Natural killer cell (primary cell): ENCODE data around the gene WDR45. TPM values are rescaled to one million over a fixed set of nuclear protein-coding genes. Genes with fewer than 3 reads are reported as not detected.

ENCODE experiments used
- ATAC-seq, 3 donors: fragments of 150-1000 bp in 2 of 3; fragments of 200-7000 bp in 1 of 3; cut with Tn5 transposase; 1 replicate in 1 of 3; 2 replicates in 2 of 3; pipeline ENCODE4 v1.10.0; 2021; ENCODE audit warnings: mild to moderate bottlenecking in 2 of 3, moderate library complexity in 2 of 3
- DNase-seq, 2 donors: peaks; one replicate each; pipeline versions ENCODE4 v3.0.0 to v3.0.0-alpha.2; 2013 to 2021; ENCODE audit warnings: mixed read lengths in 1 of 2
- H3K27ac ChIP-seq: one replicate; pipeline ENCODE4 v1.5.1; 2013; ENCODE audit warnings: mild to moderate bottlenecking, low read length
- H3K27me3 ChIP-seq: one replicate; pipeline ENCODE4 v1.6.1; 2013; ENCODE audit warnings: low read length; ENCODE audit not compliant: control insufficient read depth, insufficient read depth
- H3K36me3 ChIP-seq: one replicate; pipeline ENCODE4 v1.6.1; 2013; ENCODE audit warnings: low read length; ENCODE audit not compliant: control insufficient read depth, insufficient read depth
- H3K4me1 ChIP-seq: one replicate; pipeline ENCODE4 v1.6.1; 2013; ENCODE audit warnings: low read length; ENCODE audit not compliant: control insufficient read depth, insufficient read depth
- H3K4me3 ChIP-seq: one replicate; pipeline ENCODE4 v1.5.1; 2013; ENCODE audit warnings: low read length
- H3K9me3 ChIP-seq: one replicate; pipeline ENCODE4 v1.6.1; 2013; ENCODE audit warnings: low read length; ENCODE audit not compliant: control insufficient read depth, insufficient read depth
- H3K27ac Mint-ChIP-seq, 2 donors: one replicate each; pipeline ENCODE4 v1.8.0; 2022; ENCODE audit warnings: mild to moderate bottlenecking in 2 of 2, mixed read lengths in 2 of 2, moderate library complexity in 1 of 2
- H3K27me3 Mint-ChIP-seq, 2 donors: one replicate each; pipeline ENCODE4 v1.8.0; 2022; ENCODE audit warnings: low read depth in 2 of 2, mixed read lengths in 2 of 2
- H3K36me3 Mint-ChIP-seq: one replicate; pipeline ENCODE4 v1.8.0; 2022; ENCODE audit warnings: mixed read lengths
- H3K4me1 Mint-ChIP-seq, 2 donors: one replicate each; pipeline ENCODE4 v1.8.0; 2022; ENCODE audit warnings: mixed read lengths in 2 of 2
- H3K4me3 Mint-ChIP-seq: one replicate; pipeline ENCODE4 v1.8.0; 2022; ENCODE audit warnings: mild to moderate bottlenecking, moderate library complexity, mixed read lengths
- H3K9me3 Mint-ChIP-seq, 2 donors: one replicate each; pipeline ENCODE4 v1.8.0; 2022; ENCODE audit warnings: mixed read lengths in 2 of 2
- WGBS: methylation state at CpG from one replicate; pipeline ENCODE4 v1.1.7; 2013; ENCODE audit warnings: missing lambda C conversion rate; ENCODE audit not compliant: insufficient coverage; 5-methylcytosine and 5-hydroxymethylcytosine counted together
- intact Hi-C: fragments of 100-400 bp; cut with micrococcal nuclease; formaldehyde crosslinking; loops from one replicate; pipeline ENCODE4 v1.14.2; 2022
- total RNA-seq, 4 donors: library from RNA; stranded (reverse); fragments of 120-200 nt in 1 of 4; gene quantifications; one replicate each; pipeline versions ENCODE4 v1.2.3 to v1.2.4, GENCODE V29; 2013 to 2022
- TF ChIP-seq, protein P1 (sequence below): fragments of 200-600 bp; IDR thresholded peaks from one replicate; pipeline ENCODE4 v1.8.0; 2022; ENCODE audit warnings: antibody characterized with exemption

Gene WDR45
- total RNA-seq, 3 donors from 2014 or later (not counting 1 experiment from before 2014, with no cell fraction given), result 116 to 142 (median 134) TPM

DNA sequence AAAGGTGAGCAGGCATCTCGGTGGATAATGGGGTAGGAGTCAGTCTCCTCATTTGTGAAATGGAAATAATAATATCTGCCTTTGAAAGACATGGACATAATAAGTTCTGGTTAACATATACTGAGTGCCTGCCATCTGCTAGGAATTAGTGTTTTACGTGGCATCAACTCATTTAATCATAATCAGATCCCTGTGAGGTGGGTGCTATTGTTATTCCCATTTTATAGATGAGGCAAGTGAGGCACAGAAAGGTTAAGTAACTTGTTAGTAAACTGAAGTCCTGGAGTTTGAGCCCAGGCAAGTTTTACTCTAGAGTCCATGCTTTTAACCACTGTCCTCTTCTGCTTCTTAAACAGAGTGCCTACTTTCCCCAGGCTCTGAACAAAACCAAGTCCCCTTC lies 13.4 kb downstream of the WDR45 start:
- Mint-ChIP-seq H3K4me3 (no peak overlapping the region), H3K27me3 (no peaks in the 10 kb centered on the region), H3K27ac (no peak overlapping the region), H3K9me3 (no peaks in the 10 kb centered on the region), H3K36me3 (no peaks in the 10 kb centered on the region), H3K4me1 (no peaks in the 10 kb centered on the region)
- DNase-seq (no peak), ATAC-seq (no peak)
- Histone ChIP-seq H3K27me3 (no peaks in the 10 kb centered on the region), H3K4me1 (no peaks in the 10 kb centered on the region), H3K9me3 (no peaks in the 10 kb centered on the region), H3K4me3 (no peak overlapping the region), H3K36me3 (no peaks in the 10 kb centered on the region), H3K27ac (no peak overlapping the region)
- TF ChIP-seq, protein P1, sequence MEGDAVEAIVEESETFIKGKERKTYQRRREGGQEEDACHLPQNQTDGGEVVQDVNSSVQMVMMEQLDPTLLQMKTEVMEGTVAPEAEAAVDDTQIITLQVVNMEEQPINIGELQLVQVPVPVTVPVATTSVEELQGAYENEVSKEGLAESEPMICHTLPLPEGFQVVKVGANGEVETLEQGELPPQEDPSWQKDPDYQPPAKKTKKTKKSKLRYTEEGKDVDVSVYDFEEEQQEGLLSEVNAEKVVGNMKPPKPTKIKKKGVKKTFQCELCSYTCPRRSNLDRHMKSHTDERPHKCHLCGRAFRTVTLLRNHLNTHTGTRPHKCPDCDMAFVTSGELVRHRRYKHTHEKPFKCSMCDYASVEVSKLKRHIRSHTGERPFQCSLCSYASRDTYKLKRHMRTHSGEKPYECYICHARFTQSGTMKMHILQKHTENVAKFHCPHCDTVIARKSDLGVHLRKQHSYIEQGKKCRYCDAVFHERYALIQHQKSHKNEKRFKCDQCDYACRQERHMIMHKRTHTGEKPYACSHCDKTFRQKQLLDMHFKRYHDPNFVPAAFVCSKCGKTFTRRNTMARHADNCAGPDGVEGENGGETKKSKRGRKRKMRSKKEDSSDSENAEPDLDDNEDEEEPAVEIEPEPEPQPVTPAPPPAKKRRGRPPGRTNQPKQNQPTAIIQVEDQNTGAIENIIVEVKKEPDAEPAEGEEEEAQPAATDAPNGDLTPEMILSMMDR, result no peak
- WGBS, result 100% methylated on average over 1 of the region's 2 CpGs
- intact Hi-C loops, result no loop called here

DNA sequence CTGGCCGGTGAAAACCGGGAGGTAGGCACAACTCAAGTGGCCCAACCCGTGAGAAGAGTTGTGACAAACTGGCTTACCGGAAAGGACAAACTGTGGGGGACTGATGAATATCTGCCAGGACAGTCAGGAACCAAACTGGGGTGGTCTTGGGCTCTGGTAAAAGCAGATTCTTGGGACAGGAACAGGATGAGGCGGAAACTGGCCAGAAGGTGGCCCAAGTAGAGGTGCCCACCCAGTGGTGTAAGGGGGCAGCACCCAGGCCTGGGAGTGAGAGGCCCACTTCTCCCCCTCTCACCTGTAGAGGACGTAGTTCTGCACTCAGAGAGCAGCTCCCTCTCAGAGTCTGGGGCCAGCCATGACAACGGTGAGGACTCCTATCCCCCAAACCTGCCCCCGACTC lies 15.0 kb downstream of the WDR45 start:
- TF ChIP-seq, protein P1, result no peak
- H3K4me1 Mint-ChIP-seq, result no peaks in the 10 kb centered on the region
- no peaks in the 10 kb centered on the region for H3K27me3 Mint-ChIP-seq

DNA sequence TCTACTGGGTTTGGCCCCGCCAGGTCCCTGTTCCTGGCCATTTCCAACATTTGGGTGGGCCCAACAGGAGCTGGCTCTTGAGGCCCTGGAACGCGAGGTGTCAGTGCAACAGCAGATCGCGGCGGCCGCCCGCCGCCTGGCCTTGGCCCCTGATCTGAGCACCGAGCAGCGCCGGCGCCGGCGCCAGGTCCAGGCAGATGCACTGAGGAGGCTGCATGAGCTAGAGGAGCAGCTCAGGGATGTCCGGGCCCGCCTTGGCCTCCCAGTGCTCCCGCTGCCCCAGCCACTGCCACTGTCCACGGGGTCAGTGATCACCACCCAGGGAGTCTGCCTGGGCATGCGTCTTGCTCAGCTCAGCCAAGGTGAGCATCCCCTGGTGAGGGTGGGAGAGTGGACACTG lies 15.4 kb downstream of the WDR45 start:
- H3K4me3 Mint-ChIP-seq, result no peak overlapping the region

More for the DNA sequence above, 15.0 kb downstream of the WDR45 start:
- H3K36me3 Mint-ChIP-seq, result no peaks in the 10 kb centered on the region
- no peak for ATAC-seq
- intact Hi-C loops, result no loop called here
- H3K27ac Mint-ChIP-seq, result no peak overlapping the region
- no peak overlapping the region for H3K4me3 Mint-ChIP-seq
- DNase-seq, result no peak
- Histone ChIP-seq H3K27me3 (no peaks in the 10 kb centered on the region), H3K4me3 (no peak overlapping the region), H3K4me1 (no peaks in the 10 kb centered on the region), H3K27ac (no peak overlapping the region), H3K36me3 (no peaks in the 10 kb centered on the region), H3K9me3 (no peaks in the 10 kb centered on the region)
- H3K9me3 Mint-ChIP-seq, result no peaks in the 10 kb centered on the region
- WGBS, result 89% methylated on average over 7 of the region's 8 CpGs

DNA sequence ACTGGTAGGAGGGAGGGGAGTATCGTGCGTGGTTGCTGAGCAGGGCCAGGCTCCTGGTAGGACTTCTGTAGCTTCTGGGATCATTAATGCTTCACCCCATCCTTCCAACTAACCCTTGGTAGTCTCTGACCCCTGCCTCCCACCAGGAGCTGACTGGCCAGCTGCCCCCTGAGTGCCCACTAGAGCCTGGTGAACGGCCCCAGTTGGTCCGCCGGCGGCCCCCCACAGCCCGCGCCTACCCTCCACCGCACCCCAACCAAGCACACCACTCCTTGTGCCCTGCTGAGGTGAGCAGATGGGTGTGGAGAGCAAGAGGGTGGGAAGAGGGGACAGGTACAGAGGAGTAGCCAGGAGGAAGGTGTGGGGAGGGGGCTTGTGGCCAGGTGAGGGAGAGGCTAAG lies 16.0 kb downstream of the WDR45 start:
- H3K27ac ChIP-seq, result no peak overlapping the region
- WGBS, result no CpG with 5 or more reads among the region's 9 CpGs

More for the DNA sequence above, 15.4 kb downstream of the WDR45 start:
- H3K36me3 ChIP-seq, result no peaks in the 10 kb centered on the region
- H3K27me3 ChIP-seq, result no peaks in the 10 kb centered on the region
- intact Hi-C loops, result no loop called here
- no peaks in the 10 kb centered on the region for H3K9me3 ChIP-seq
- Mint-ChIP-seq H3K9me3 (no peaks in the 10 kb centered on the region), H3K4me1 (no peaks in the 10 kb centered on the region), H3K27me3 (no peaks in the 10 kb centered on the region), H3K27ac (no peak overlapping the region), H3K36me3 (no peaks in the 10 kb centered on the region)
- no peak overlapping the region for H3K4me3 ChIP-seq
- H3K4me1 ChIP-seq, result no peaks in the 10 kb centered on the region
- TF ChIP-seq, protein P1, result no peak
- 98% methylated on average over 20 of the region's 20 CpGs for WGBS
- DNase-seq (no peak), ATAC-seq (no peak)
- H3K27ac ChIP-seq, result no peak overlapping the region

More for the DNA sequence above, 16.0 kb downstream of the WDR45 start:
- intact Hi-C loops, result no loop called here
- Histone ChIP-seq H3K4me3 (no peak overlapping the region), H3K9me3 (no peaks in the 10 kb centered on the region), H3K27me3 (no peaks in the 10 kb centered on the region), H3K36me3 (no peaks in the 10 kb centered on the region), H3K4me1 (no peaks in the 10 kb centered on the region)
- Mint-ChIP-seq H3K27ac (no peak overlapping the region), H3K9me3 (no peaks in the 10 kb centered on the region), H3K27me3 (no peaks in the 10 kb centered on the region), H3K4me1 (no peaks in the 10 kb centered on the region), H3K4me3 (no peak overlapping the region), H3K36me3 (no peaks in the 10 kb centered on the region)
- no peak for ATAC-seq
- DNase-seq, result no peak
- TF ChIP-seq, protein P1, result no peak
